Natural killer cell (primary cell): ENCODE data around the gene RORC. TPM values are rescaled to one million over a fixed set of nuclear protein-coding genes. Genes with fewer than 3 reads are reported as not detected.
"Not testable (repeated sequence)": the region's sequence is repeated elsewhere in the genome, so short reads cannot be mapped to it uniquely, and the experiment has no call there.

Experiments
- ATAC-seq, 3 donors: fragments of 150-1000 bp in 2 of 3; fragments of 200-7000 bp in 1 of 3; cut with Tn5 transposase; 1 replicate in 1 of 3; 2 replicates in 2 of 3; pipeline ENCODE4 v1.10.0; 2021; ENCODE audit warnings: mild to moderate bottlenecking in 2 of 3, moderate library complexity in 2 of 3
- DNase-seq, 2 donors: peaks; one replicate each; pipeline versions ENCODE4 v3.0.0 to v3.0.0-alpha.2; 2013 to 2021; ENCODE audit warnings: mixed read lengths in 1 of 2
- H3K27ac ChIP-seq: one replicate; pipeline ENCODE4 v1.5.1; 2013; ENCODE audit warnings: mild to moderate bottlenecking, low read length
- H3K27me3 ChIP-seq: one replicate; pipeline ENCODE4 v1.6.1; 2013; ENCODE audit warnings: low read length; ENCODE audit not compliant: control insufficient read depth, insufficient read depth
- H3K36me3 ChIP-seq: one replicate; pipeline ENCODE4 v1.6.1; 2013; ENCODE audit warnings: low read length; ENCODE audit not compliant: control insufficient read depth, insufficient read depth
- H3K4me1 ChIP-seq: one replicate; pipeline ENCODE4 v1.6.1; 2013; ENCODE audit warnings: low read length; ENCODE audit not compliant: control insufficient read depth, insufficient read depth
- H3K4me3 ChIP-seq: one replicate; pipeline ENCODE4 v1.5.1; 2013; ENCODE audit warnings: low read length
- H3K9me3 ChIP-seq: one replicate; pipeline ENCODE4 v1.6.1; 2013; ENCODE audit warnings: low read length; ENCODE audit not compliant: control insufficient read depth, insufficient read depth
- H3K27ac Mint-ChIP-seq, 2 donors: one replicate each; pipeline ENCODE4 v1.8.0; 2022; ENCODE audit warnings: mild to moderate bottlenecking in 2 of 2, mixed read lengths in 2 of 2, moderate library complexity in 1 of 2
- H3K27me3 Mint-ChIP-seq, 2 donors: one replicate each; pipeline ENCODE4 v1.8.0; 2022; ENCODE audit warnings: low read depth in 2 of 2, mixed read lengths in 2 of 2
- H3K36me3 Mint-ChIP-seq: one replicate; pipeline ENCODE4 v1.8.0; 2022; ENCODE audit warnings: mixed read lengths
- H3K4me1 Mint-ChIP-seq, 2 donors: one replicate each; pipeline ENCODE4 v1.8.0; 2022; ENCODE audit warnings: mixed read lengths in 2 of 2
- H3K4me3 Mint-ChIP-seq: one replicate; pipeline ENCODE4 v1.8.0; 2022; ENCODE audit warnings: mild to moderate bottlenecking, moderate library complexity, mixed read lengths
- H3K9me3 Mint-ChIP-seq, 2 donors: one replicate each; pipeline ENCODE4 v1.8.0; 2022; ENCODE audit warnings: mixed read lengths in 2 of 2
- CTCF ChIP-seq: fragments of 200-600 bp; IDR thresholded peaks from one replicate; pipeline ENCODE4 v1.8.0; 2022; ENCODE audit warnings: antibody characterized with exemption
- WGBS: methylation state at CpG from one replicate; pipeline ENCODE4 v1.1.7; 2013; ENCODE audit warnings: missing lambda C conversion rate; ENCODE audit not compliant: insufficient coverage; 5-methylcytosine and 5-hydroxymethylcytosine counted together
- intact Hi-C: fragments of 100-400 bp; cut with micrococcal nuclease; formaldehyde crosslinking; loops from one replicate; pipeline ENCODE4 v1.14.2; 2022
- total RNA-seq, 4 donors: library from RNA; stranded (reverse); fragments of 120-200 nt in 1 of 4; gene quantifications; one replicate each; pipeline versions ENCODE4 v1.2.3 to v1.2.4, GENCODE V29; 2013 to 2022

The RORC gene
- under 1 TPM; 0.14 to 0.78 (median 0.70) TPM for total RNA-seq
- total RNA-seq (2013), result 16.1 TPM

GRCh38 chr1:151831605-151832004 is at the start of gene RORC:
Gene RORC (minus strand): TSS chr1:151831802. CDS start chr1:151831764, 38 bp downstream.
- peaks cover 0 to 10% of the 10 kb centered on the region in 2 donors for H3K27me3 Mint-ChIP-seq
- no peak for ATAC-seq
- H3K4me1 Mint-ChIP-seq, result peaks cover 21 to 51% of the 10 kb centered on the region in 2 donors
- H3K9me3 ChIP-seq, result no peaks in the 10 kb centered on the region
- 85% methylated on average over 5 of the region's 5 CpGs for WGBS
- no peak within 1 kb of the TSS for H3K27ac Mint-ChIP-seq
- no peak within 1 kb of the TSS for H3K4me3 ChIP-seq
- H3K36me3 ChIP-seq, result no peaks in the 10 kb centered on the region
- no peaks in the 10 kb centered on the region for H3K27me3 ChIP-seq
- intact Hi-C loops, result no loop called here
- no peaks in the 10 kb centered on the region for H3K36me3 Mint-ChIP-seq
- H3K27ac ChIP-seq, result peak within 1 kb of the TSS; percentile 49
- peaks cover 68% of the 10 kb centered on the region for H3K4me1 ChIP-seq
- no peak for DNase-seq
- no peaks in the 10 kb centered on the region for H3K9me3 Mint-ChIP-seq
- peak within 1 kb of the TSS; percentile 13 for H3K4me3 Mint-ChIP-seq
- no peak for TF ChIP-seq CTCF

- no peak overlapping the region for H3K27ac ChIP-seq
- H3K27me3 ChIP-seq, result no peaks in the 10 kb centered on the region
- no peaks in the 10 kb centered on the region for H3K27me3 Mint-ChIP-seq
- H3K36me3 ChIP-seq, result peaks cover 11% of the 10 kb centered on the region
- H3K36me3 Mint-ChIP-seq, result no peaks in the 10 kb centered on the region
- no peaks in the 10 kb centered on the region for H3K4me1 ChIP-seq
- H3K4me3 ChIP-seq, result no peak overlapping the region
- no peak for DNase-seq
- TF ChIP-seq CTCF, result no peak
- H3K4me1 Mint-ChIP-seq, result peaks cover 0 to 4% of the 10 kb centered on the region in 2 donors
- intact Hi-C loops, result no loop called here
- no peak overlapping the region for H3K4me3 Mint-ChIP-seq
- 100% methylated on average over 1 of the region's 1 CpG for WGBS
- no peaks in the 10 kb centered on the region for H3K9me3 Mint-ChIP-seq
- no peak overlapping the region for H3K27ac Mint-ChIP-seq
- H3K9me3 ChIP-seq, result no peaks in the 10 kb centered on the region
- no peak for ATAC-seq
Observed at GRCh38 chr1:151875419-151876097, 44.0 kb upstream of the RORC start.

GRCh38 chr1:151872776-151873175 is 41.2 kb upstream of the RORC start:
- H3K4me3 ChIP-seq, H3K27ac Mint-ChIP-seq, H3K27me3 ChIP-seq, H3K9me3 Mint-ChIP-seq, H3K27ac ChIP-seq, H3K4me1 ChIP-seq, H3K4me1 Mint-ChIP-seq, H3K4me3 Mint-ChIP-seq, H3K27me3 Mint-ChIP-seq, H3K9me3 ChIP-seq, DNase-seq, intact Hi-C loops, H3K36me3 Mint-ChIP-seq, ATAC-seq: not testable (repeated sequence)
- WGBS, result 48% methylated on average over 8 of the region's 9 CpGs
- H3K36me3 ChIP-seq, result peaks cover 11% of the 10 kb centered on the region

- no peaks in the 10 kb centered on the region for H3K9me3 Mint-ChIP-seq
Observed at GRCh38 chr1:151871284-151872030, 39.9 kb upstream of the RORC start.

More at GRCh38 chr1:151871284-151872030, 39.9 kb upstream of the RORC start:
- ATAC-seq (no peak), DNase-seq (no peak)
- 99% methylated on average over 3 of the region's 5 CpGs for WGBS
- no peak for TF ChIP-seq CTCF
- Mint-ChIP-seq H3K27me3 (peaks cover 0 to 12% of the 10 kb centered on the region in 2 donors), H3K36me3 (no peaks in the 10 kb centered on the region), H3K4me3 (no peak overlapping the region), H3K27ac (no peak overlapping the region), H3K4me1 (peaks cover 0 to 4% of the 10 kb centered on the region in 2 donors)
- H3K36me3 ChIP-seq, result peaks cover 8% of the 10 kb centered on the region
- no peaks in the 10 kb centered on the region for H3K9me3 ChIP-seq
- intact Hi-C loops, result no loop called here
- H3K27ac ChIP-seq, result no peak overlapping the region
- H3K4me3 ChIP-seq, result no peak overlapping the region
- no peaks in the 10 kb centered on the region for H3K27me3 ChIP-seq
- no peaks in the 10 kb centered on the region for H3K4me1 ChIP-seq
